ENCODE measurements around the gene CSMD2.

DNA sequence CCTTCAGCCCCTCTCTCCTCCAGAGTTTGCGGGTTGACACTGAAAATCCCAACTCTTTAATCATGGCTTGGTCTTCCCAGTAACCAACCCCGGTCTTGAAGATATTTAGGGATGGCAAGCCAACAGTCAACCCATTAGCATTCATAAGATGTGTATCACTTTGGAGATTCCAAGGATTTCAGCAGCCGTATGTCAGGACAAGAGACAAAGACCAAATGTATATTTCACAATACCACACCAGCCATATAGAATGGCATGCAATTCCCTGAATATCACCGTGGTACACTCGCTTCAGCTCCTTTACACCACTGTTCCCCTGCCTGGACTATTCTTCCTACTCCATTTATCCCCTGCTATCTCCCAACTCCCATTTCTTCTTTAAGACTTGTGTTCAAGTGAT is 109.2 kb downstream of the CSMD2 start:
- no peak for TF ChIP-seq EZH2phosphoT487 (IDR thresholded peaks at IDR 0.05; ENCODE audit: low read length)
- TF ChIP-seq, protein P1, sequence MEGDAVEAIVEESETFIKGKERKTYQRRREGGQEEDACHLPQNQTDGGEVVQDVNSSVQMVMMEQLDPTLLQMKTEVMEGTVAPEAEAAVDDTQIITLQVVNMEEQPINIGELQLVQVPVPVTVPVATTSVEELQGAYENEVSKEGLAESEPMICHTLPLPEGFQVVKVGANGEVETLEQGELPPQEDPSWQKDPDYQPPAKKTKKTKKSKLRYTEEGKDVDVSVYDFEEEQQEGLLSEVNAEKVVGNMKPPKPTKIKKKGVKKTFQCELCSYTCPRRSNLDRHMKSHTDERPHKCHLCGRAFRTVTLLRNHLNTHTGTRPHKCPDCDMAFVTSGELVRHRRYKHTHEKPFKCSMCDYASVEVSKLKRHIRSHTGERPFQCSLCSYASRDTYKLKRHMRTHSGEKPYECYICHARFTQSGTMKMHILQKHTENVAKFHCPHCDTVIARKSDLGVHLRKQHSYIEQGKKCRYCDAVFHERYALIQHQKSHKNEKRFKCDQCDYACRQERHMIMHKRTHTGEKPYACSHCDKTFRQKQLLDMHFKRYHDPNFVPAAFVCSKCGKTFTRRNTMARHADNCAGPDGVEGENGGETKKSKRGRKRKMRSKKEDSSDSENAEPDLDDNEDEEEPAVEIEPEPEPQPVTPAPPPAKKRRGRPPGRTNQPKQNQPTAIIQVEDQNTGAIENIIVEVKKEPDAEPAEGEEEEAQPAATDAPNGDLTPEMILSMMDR (IDR thresholded peaks at IDR 0.05; ENCODE audit: low read length) = no peak

Data from MM.1S (cell line).